Vagina (tissue), 2 donors: ENCODE data around the gene WSB1.

Experiments
- CTCF ChIP-seq, 3 experiments: fragments of 450-650 bp in 2 of 3; fragments of 200-600 bp in 1 of 3; sonication (generic) in 1 of 3; IDR thresholded peaks; one replicate each; pipeline ENCODE4 v1.5.1; 2017 to 2019; ENCODE audit warnings: antibody characterized with exemption in 3 of 3, mild to moderate bottlenecking in 2 of 3, moderate library complexity in 2 of 3
- POLR2A ChIP-seq, 2 donors: fragments of 450-650 bp; IDR thresholded peaks; one replicate each; pipeline ENCODE4 v1.6.1; 2017; ENCODE audit warnings: antibody characterized with exemption in 2 of 2, mild to moderate bottlenecking in 2 of 2, moderate library complexity in 2 of 2
- POLR2AphosphoS5 ChIP-seq, 2 donors: sonication (generic); formaldehyde crosslinking; IDR thresholded peaks; one replicate each; pipeline ENCODE4 v1.9.0; 2017; ENCODE audit warnings: antibody characterized with exemption in 2 of 2, mild to moderate bottlenecking in 2 of 2, low read depth in 1 of 2; ENCODE audit not compliant: insufficient read depth in 1 of 2

- TF ChIP-seq CTCF (IDR thresholded peaks at IDR 0.05) (no peak), POLR2AphosphoS5 (IDR thresholded peaks at IDR 0.05; ENCODE audit: insufficient read depth in 1 of 2, low read depth in 1 of 2) (peak; percentile 89 to 100), POLR2A (IDR thresholded peaks at IDR 0.05) (peak; percentile 77 to 99)
Observed at GRCh38 chr17:27293898-27294688, at the start of gene WSB1.
